K562 (cell line): ENCODE measurements around the gene FN3K. TPM values are rescaled to one million over a fixed set of nuclear protein-coding genes. Genes with fewer than 3 reads are reported as not detected.

Experiments used
- ATAC-seq: fragments of 200-7000 bp; cut with Tn5 transposase; 3 replicates; pipeline ENCODE4 v1.9.1; 2020; ENCODE audit warnings: moderate library complexity
- BruUV-seq: library from RNA; stranded (reverse); fragments of 400-500 nt; replicated peaks from 2 replicates; lab custom pipeline; 2021; lab: Mats Ljungman, UMichigan
- CTCF ChIA-PET: fragments of 300-600 bp; formaldehyde crosslinking; extraction: SDS; loops from one replicate; lab custom pipeline; 2021; ENCODE audit warnings: low intra/inter-chr PET ratio; lab: Yijun Ruan, JAX
- POLR2A ChIA-PET: fragments of 300-600, 350-650 bp; sonication (Branson Sonifier 250); formaldehyde crosslinking; extraction: SDS; loops from one replicate; lab custom pipeline; 2021; ENCODE audit warnings: antibody characterized with exemption, inconsistent platforms; lab: Yijun Ruan, JAX
- DNase-seq, 4 experiments: peaks; one replicate each; pipeline versions ENCODE4 v3.0.0 to v3.0.0-alpha.2; 2011 to 2018; ENCODE audit warnings: low spot score in 3 of 4, mixed read lengths in 3 of 4; ENCODE audit errors: extremely low read depth in 1 of 4
- FAIRE-seq: peaks from 2 replicates; lab custom pipeline; 2011; peaks lifted over from hg19 to GRCh38; lab: Jason Lieb, UNC
- H2AFZ ChIP-seq: 2 replicates; pipeline ENCODE4 v1.6.0; 2011; ENCODE audit warnings: low read depth, low read length, control low read depth, inconsistent platforms
- H3K27ac ChIP-seq: fragments of 200-600 bp; 3 replicates; pipeline ENCODE4 v1.8.0; 2011; ENCODE audit warnings: low read depth, mild to moderate bottlenecking, control low read depth, inconsistent platforms, low read length, moderate library complexity, mixed read lengths; ENCODE audit errors: extremely low read depth
- H3K27me3 ChIP-seq, 2 experiments: fragments of 300-600 bp in 1 of 2; 2 replicates in 1 of 2; 3 replicates in 1 of 2; pipeline versions ENCODE4 v1.6.0 to v1.8.0; 2011; ENCODE audit warnings: inconsistent platforms in 2 of 2, low read length in 2 of 2, mild to moderate bottlenecking in 1 of 2, mixed read lengths in 1 of 2, moderate library complexity in 1 of 2; ENCODE audit not compliant: control insufficient read depth in 2 of 2, insufficient read depth in 2 of 2
- H3K36me3 ChIP-seq: fragments of 300-600 bp; 3 replicates; pipeline ENCODE4 v1.8.0; 2011; ENCODE audit warnings: mild to moderate bottlenecking, low read length, inconsistent platforms; ENCODE audit not compliant: control insufficient read depth, insufficient read depth
- H3K4me1 ChIP-seq, 2 experiments: fragments of 200-600 bp in 1 of 2; replicated peaks in 1 of 2; 2 replicates in 1 of 2; 3 replicates in 1 of 2; pipeline versions ENCODE4 v1.5.1 to v1.8.0; 2011; ENCODE audit warnings: inconsistent platforms in 2 of 2, low read length in 2 of 2, mild to moderate bottlenecking in 1 of 2, mixed read lengths in 1 of 2, moderate library complexity in 1 of 2; ENCODE audit not compliant: control insufficient read depth in 2 of 2, insufficient read depth in 2 of 2
- H3K4me2 ChIP-seq: 2 replicates; pipeline ENCODE4 v1.6.1; 2011; ENCODE audit warnings: low read length, control low read depth, inconsistent platforms, mixed read lengths; ENCODE audit not compliant: insufficient read depth
- H3K4me3 ChIP-seq: fragments of 200-600 bp; sonication (generic), shearing (Covaris generic); 2 replicates; pipeline ENCODE4 v1.5.1; 2016; ENCODE audit warnings: control low read depth, inconsistent platforms
- H3K79me2 ChIP-seq: fragments of 200-600 bp; 3 replicates; pipeline ENCODE4 v1.8.0; 2011; ENCODE audit warnings: low read length, inconsistent platforms; ENCODE audit not compliant: control insufficient read depth, insufficient read depth
- H3K9ac ChIP-seq, 2 experiments: 2 replicates each; pipeline versions ENCODE4 v1.6.0 to v1.6.1; 2011; ENCODE audit warnings: low read depth in 2 of 2, low read length in 2 of 2, control low read depth in 1 of 2, inconsistent platforms in 1 of 2, mild to moderate bottlenecking in 1 of 2, mixed read lengths in 1 of 2; ENCODE audit not compliant: insufficient read depth in 1 of 2
- H3K9me1 ChIP-seq: one replicate; pipeline ENCODE4 v1.6.0; 2011; ENCODE audit warnings: inconsistent platforms, mild to moderate bottlenecking, low read length, moderate library complexity; ENCODE audit not compliant: control insufficient read depth, insufficient read depth
- H3K9me3 ChIP-seq: replicated peaks from 2 replicates; pipeline ENCODE4 v1.5.1; 2011; ENCODE audit warnings: low read depth, low read length, inconsistent platforms; ENCODE audit not compliant: control insufficient read depth, insufficient read depth
- H4K20me1 ChIP-seq: replicated peaks from 2 replicates; pipeline ENCODE4 v1.6.1; 2011; ENCODE audit warnings: low read length, inconsistent platforms, mixed read lengths; ENCODE audit not compliant: control insufficient read depth, insufficient read depth
- CBX5 ChIP-seq: IDR thresholded peaks from 2 replicates; pipeline ENCODE4 v1.6.1; 2014; ENCODE audit warnings: low read depth, borderline replicate concordance
- CHD4 ChIP-seq: fragments of 200-600 bp; sonication (generic); IDR thresholded peaks from 3 replicates; pipeline ENCODE4 v1.6.1; 2012; ENCODE audit warnings: low read depth, mild to moderate bottlenecking, mixed read lengths, low read length, inconsistent platforms; ENCODE audit not compliant: insufficient read depth, insufficient replicate concordance, poor library complexity, severe bottlenecking
- GATAD2A ChIP-seq: fragments of 450-650 bp; IDR thresholded peaks from 2 replicates; pipeline ENCODE4 v1.6.1; 2017
- LCOR ChIP-seq: sonication (generic); formaldehyde crosslinking; IDR thresholded peaks from 2 replicates; pipeline ENCODE4 v1.8.0; 2022; ENCODE audit warnings: mild to moderate bottlenecking, missing genetic modification reagents
- MTA2 ChIP-seq: fragments of 450-650 bp; IDR thresholded peaks from 2 replicates; pipeline ENCODE4 v1.6.1; 2016; ENCODE audit warnings: low read depth
- MTF1 ChIP-seq: fragments of 250-450 bp; sonication (Bioruptor Pico); IDR thresholded peaks from 2 replicates; pipeline ENCODE4 v1.9.0; 2021; ENCODE audit warnings: moderate library complexity, mild to moderate bottlenecking, inconsistent platforms, borderline replicate concordance
- RBM15 ChIP-seq: fragments of 200-400 bp; formaldehyde crosslinking; IDR thresholded peaks from 2 replicates; pipeline ENCODE4 v1.6.1; 2018; ENCODE audit warnings: mild to moderate bottlenecking, low read length, moderate library complexity; ENCODE audit not compliant: insufficient read depth
- SMARCE1 ChIP-seq: fragments of 450-650 bp; IDR thresholded peaks from 2 replicates; pipeline ENCODE4 v1.7.1; 2016; ENCODE audit warnings: mild to moderate bottlenecking
- TCF7L2 ChIP-seq: fragments of 150-350 bp; IDR thresholded peaks from 2 replicates; pipeline ENCODE4 v1.6.1; 2016; ENCODE audit warnings: low read depth, mild to moderate bottlenecking, low read length, moderate library complexity
- U2AF1 ChIP-seq: fragments of 200-400 bp; formaldehyde crosslinking; optimal IDR thresholded peaks from 2 replicates; pipeline ENCODE3; 2017; ENCODE audit warnings: mild to moderate bottlenecking, low read depth, low read length, moderate library complexity
- ZNF134 ChIP-seq: fragments of 250-450 bp; sonication (Bioruptor Pico); conservative IDR thresholded peaks from 2 replicates; pipeline ENCODE4 v1.4.0; 2020
- WGBS: fragments of 100-300 bp; shearing (Covaris generic); methylation state at CpG from one replicate; pipeline ENCODE4 v1.1.6; 2016; ENCODE audit warnings: low coverage, mixed read lengths; ENCODE audit not compliant: insufficient coverage; ENCODE audit errors: missing lambda C conversion rate; 5-methylcytosine and 5-hydroxymethylcytosine counted together
- in situ Hi-C: fragments of 300-500 bp; cut with MboI; formaldehyde crosslinking; loops from 4 replicates; pipeline ENCODE4 v1.15.0; 2018; ENCODE audit warnings: inconsistent platforms, mixed read lengths
- intact Hi-C: fragments of 100-400 bp; cut with micrococcal nuclease; formaldehyde crosslinking; loops from 2 replicates; pipeline ENCODE4 v1.14.2; 2022
- polyA plus RNA-seq, 8 experiments: library from polyadenylated mRNA; depleted of rRNA in 4 of 8; stranded (reverse) in 5 of 8; unstranded in 3 of 8; fragments of >200 nt; fragmentation: Nextera tagmentation in 2 of 8; fragmentation: Illumina TruSeq in 1 of 8; extraction: Ambion mirVana in 2 of 8; extraction: Trizol in 1 of 8; gene quantifications; 2 replicates each; pipeline versions ENCODE4 v1.2.1 to v1.2.3, GENCODE V29; 2011 to 2014; ENCODE audit warnings: inconsistent platforms in 1 of 8, missing spikeins in 1 of 8
- total RNA-seq, 7 experiments: library from RNA; depleted of rRNA in 6 of 7; stranded (reverse); fragments of >200 nt in 6 of 7; fragmentation: Illumina TruSeq in 2 of 7; extraction: Trizol in 2 of 7; gene quantifications; 2 replicates each; pipeline versions ENCODE4 v1.2.1 to v1.2.3, GENCODE V29; 2011 to 2021; ENCODE audit warnings: low replicate concordance in 1 of 7

Gene FN3K
- total and polyA plus RNA-seq, 9 of the 15 experiments (the other 6 are each of a cell fraction or from before 2014, with no cell fraction given) = 0.08 to 22.7 (median 3.8) TPM

DNA sequence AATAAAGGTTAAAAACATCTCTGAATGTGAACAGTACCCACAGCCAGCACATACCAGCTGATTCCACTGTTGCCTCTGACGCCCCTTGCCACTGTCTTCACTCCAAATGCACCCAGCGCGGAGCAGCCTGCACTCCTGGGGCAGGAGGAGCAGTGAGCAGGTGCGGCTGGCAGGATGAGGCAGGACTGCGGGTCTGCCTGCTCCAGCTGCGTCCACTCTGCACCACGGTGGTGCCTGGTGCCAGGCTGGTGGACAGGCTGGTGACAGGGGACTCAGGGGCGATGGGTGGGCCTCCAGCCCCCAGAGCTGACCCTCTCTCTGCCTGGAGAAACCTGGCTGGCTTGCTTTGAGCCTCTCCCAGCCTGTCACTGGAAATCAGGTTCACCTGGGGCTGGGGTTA is 46.3 kb upstream of the FN3K start (continued):
- TF ChIP-seq MTA2 (no peak), GATAD2A (no peak), SMARCE1 (no peak), CBX5 (no peak), CHD4 (no peak), MTF1 (no peak), ZNF134 (no peak), LCOR (CRISPR knock-in tag) (no peak), U2AF1 (no peak), RBM15 (no peak)

DNA sequence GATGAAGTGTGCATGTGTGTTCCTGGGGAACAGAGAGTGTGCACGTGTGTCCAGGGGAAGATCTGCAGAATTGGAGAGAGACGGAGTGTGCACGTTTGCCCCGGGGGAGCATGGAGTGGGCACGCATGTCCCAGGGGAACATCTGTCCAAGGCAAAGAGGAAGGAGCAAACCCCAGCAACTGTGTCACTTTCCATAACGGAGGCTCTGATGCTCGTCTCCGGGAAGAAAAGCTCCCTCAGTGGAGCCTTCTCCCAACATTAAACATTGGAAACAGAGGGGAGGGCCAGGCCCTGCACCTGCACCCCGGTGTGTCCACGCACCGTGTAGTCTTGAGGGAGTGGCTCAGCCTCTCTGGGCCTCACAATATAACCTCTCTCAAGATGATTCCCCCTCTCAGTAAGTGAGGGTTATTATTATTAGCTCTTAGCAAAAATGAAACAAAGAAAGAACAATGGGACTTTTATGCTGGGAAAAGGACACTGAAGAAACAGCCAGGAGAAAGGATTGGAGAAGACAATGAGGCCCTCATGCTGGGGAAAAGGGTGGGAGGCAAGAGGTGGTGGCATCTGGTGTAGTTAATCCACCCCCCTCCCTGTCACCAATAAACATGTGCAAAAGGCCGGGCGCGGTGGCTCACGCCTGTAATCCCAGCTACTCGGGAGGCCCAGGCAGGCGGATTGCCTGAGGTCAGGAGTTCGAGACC is 44.5 kb upstream of the FN3K start:
- in situ Hi-C loops = no loop called here

More for the DNA sequence above, 44.5 kb upstream of the FN3K start:
- Histone ChIP-seq H3K27me3 (peaks cover 4 to 27% of the 10 kb centered on the region in 2 experiments; a peak in 4 of 5 replicates), H3K4me2 (no peak overlapping the region), H3K27ac (no peak overlapping the region), H3K9ac (no peak overlapping the region), H3K4me1 (peaks cover 0 to 7% of the 10 kb centered on the region in 2 experiments; a peak in 2 of 5 replicates), H2AFZ (no peak overlapping the region), H3K36me3 (no peaks in the 10 kb centered on the region), H3K9me1 (no peaks in the 10 kb centered on the region), H3K79me2 (no peaks in the 10 kb centered on the region), H3K9me3 (peaks cover 8% of the 10 kb centered on the region), H3K4me3 (no peak overlapping the region), H4K20me1 (0 out of 2 replicates have a peak, but pooled peaks cover 2% of the 10 kb centered on the region)
- FAIRE-seq (no peak), DNase-seq (no peak), ATAC-seq (no peak)
- BruUV-seq = no TSS peak
- 13% methylated on average over 17 of the region's 18 CpGs for WGBS
- CTCF ChIA-PET = no interaction called here
- intact Hi-C loops = no loop called here
- no peak for TF ChIP-seq TCF7L2
- POLR2A ChIA-PET = interaction anchor here (0.6 kb wide), 1 partner anchor 497 kb away, joined by 4 read pairs; no protein-coding TSS in a partner anchor
